Activated CD4-positive, alpha-beta T cell treated with anti-CD3 and anti-CD28 coated beads, Interleukin-2, amount 50 U/mL, for 48 hours (primary cell): ENCODE data around the gene JPT2.

Source experiments
- DNase-seq, 2 experiments: peaks; one replicate each; pipeline ENCODE4 v3.0.0-alpha.2; 2020

Gene JPT2

GRCh38 chr16:1740781-1741490 lies 62.9 kb downstream of the JPT2 start:
- DNase-seq, result no peak

GRCh38 chr16:1741553-1742165 lies 63.6 kb downstream of the JPT2 start:
- no peak for DNase-seq

DNA sequence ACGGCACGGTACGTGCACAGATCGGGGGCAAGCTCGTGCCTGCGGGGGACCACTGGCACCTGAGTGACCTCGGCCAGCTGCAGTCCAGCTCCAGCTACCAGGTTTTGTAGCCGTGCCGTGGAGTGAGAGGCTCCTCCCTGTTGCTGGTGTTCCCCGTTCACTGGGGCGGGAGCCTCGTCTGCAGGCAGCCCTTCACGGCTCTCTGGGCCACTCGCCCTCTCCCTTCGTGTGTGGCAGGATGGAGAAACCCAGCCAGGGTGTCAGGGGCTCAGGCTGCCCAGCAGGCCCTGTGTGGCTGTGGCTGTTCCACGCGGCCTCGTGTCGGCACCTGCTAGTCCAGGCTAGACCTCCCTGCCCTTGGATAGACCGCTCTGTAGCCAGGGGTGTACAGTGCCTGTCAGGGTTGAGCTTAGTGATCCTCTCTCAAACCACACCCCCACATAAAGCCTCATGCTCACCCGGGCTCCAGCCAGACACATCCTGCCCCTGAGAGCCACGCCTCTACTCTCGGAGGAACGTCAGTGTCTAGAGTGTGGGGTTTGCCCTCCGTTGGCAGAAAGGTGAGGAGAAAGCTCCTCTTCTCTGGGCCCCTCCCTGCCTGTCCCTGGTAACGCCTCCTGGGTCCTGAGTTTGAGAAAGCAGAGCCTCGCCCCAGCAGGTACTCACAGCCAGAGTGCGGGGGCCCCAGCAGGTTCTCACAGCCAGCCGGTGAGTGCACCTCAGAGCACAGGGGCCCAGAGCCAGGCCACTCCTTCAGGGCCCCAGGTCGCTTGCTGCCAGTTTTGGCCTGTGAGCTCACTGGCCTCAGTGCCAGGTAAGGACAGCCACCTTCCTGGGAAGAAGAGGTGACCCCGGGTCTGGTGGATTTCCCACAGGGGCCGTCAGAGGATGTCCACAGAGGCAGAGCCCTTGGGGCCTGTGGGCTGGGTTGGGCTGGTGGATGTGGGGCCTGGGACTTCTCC lies 65.6 kb downstream of the JPT2 start:
- no peak for DNase-seq

DNA sequence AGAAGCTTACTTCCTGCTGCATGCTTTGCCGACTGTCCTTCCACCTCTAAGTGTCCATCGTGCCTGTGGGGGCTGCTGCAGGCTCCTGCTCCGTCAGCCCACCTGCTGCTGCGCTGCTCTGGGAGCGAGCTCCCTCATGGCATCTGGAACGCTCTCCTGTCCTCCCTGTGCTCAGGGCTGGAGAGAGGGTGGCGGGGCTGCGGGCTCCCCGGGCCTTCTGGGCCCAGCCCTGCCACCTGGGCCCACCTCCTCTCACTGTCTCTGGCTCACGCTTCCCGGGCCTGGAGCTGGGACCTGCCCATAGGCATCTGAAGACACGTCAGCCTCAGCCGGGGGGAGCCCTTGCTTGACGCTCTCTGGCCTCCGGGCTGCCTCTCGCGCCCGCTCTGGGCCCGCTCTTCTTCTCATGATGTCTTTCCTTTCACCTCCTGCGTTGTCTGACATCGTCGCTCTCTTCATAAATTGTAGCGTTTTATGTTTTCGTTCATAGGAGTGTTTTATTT lies 66.3 kb downstream of the JPT2 start:
- DNase-seq, result no peak

DNA sequence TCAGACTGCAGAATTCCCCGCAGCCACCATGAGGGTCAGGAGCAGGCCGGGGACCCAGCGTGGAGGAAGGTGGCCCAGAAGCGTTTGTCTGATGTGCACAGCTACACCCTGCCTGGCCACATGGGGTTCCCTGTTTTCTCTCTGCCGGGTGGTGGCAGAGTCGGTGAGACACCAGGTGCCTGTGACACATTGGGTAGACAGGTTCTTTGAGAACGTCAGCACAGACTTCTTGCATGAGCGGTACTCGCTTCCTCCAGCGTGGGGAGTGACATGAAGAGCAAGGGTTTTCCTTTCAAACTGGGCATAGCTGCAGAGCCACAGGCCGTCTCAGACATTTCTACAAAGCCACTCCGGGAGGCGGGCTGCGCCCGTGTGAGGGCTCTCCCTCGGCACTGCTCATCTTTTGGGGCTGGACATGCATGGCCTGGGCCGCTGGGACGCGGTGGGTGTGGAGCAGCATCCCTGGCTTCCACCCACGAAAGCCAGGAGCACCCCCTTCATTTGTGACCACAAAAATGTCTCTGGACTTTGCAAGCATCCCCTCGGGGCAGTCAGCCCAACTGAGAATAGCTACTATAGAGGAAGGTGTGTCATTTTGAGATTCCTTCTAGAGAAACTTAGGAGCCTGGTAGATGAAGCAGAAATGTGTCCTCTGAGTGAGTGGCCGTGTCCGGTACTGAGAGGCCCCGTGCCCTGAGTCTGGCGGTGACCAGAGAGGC lies 67.3 kb downstream of the JPT2 start:
- DNase-seq, result no peak

- no peak for DNase-seq
Observed at GRCh38 chr16:1745900-1746692, 68.0 kb downstream of the JPT2 start.

DNA sequence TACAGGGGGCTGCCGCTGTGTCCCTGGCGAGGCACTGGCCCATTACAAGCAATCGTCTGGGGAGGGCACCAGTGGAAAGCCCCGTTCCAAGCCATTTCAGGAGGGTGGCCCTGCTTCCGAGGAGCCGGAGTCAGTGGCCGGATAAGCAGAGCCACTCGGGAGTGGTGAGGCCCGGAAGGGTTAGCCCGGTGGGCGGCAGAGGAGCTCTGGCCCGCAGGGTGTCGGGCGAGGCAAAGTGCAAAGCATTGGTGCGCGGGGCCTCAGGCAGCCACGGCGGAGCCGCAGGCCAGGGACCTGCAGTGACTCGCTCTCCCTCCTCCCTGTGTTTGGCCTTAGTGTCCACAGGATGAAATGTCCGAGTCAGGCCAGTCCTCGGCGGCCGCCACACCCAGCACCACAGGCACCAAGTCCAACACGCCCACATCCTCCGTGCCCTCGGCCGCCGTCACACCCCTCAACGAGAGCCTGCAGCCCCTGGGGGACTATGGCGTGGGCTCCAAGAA lies 68.7 kb downstream of the JPT2 start:
- no peak for DNase-seq

- DNase-seq, result no peak
Observed at GRCh38 chr16:1747934-1748333, 69.9 kb downstream of the JPT2 start.

GRCh38 chr16:1749152-1750117 lies 71.4 kb downstream of the JPT2 start:
- no peak for DNase-seq
